HL-60 (cell line): ENCODE measurements around the gene GRIN2B.

Experiments
- CTCF ChIP-seq: IDR thresholded peaks from one replicate; pipeline ENCODE4 v1.5.1; 2011; ENCODE audit warnings: low read length, control low read depth, inconsistent platforms; ENCODE audit not compliant: insufficient read depth
- POLR2AphosphoS5 ChIP-seq: IDR thresholded peaks from 2 replicates; pipeline ENCODE4 v1.6.1; 2012; ENCODE audit warnings: low read depth
- SPI1 ChIP-seq: IDR thresholded peaks from 2 replicates; pipeline ENCODE4 v1.6.1; 2012; ENCODE audit warnings: low read depth, mild to moderate bottlenecking, borderline replicate concordance

GRCh38 chr12:13992585-13992984 is 11.2 kb upstream of the GRIN2B start:
- TF ChIP-seq SPI1 (no peak), POLR2AphosphoS5 (no peak), CTCF (no peak)
